ENCODE data around the gene MUSTN1.

Gene MUSTN1

DNA sequence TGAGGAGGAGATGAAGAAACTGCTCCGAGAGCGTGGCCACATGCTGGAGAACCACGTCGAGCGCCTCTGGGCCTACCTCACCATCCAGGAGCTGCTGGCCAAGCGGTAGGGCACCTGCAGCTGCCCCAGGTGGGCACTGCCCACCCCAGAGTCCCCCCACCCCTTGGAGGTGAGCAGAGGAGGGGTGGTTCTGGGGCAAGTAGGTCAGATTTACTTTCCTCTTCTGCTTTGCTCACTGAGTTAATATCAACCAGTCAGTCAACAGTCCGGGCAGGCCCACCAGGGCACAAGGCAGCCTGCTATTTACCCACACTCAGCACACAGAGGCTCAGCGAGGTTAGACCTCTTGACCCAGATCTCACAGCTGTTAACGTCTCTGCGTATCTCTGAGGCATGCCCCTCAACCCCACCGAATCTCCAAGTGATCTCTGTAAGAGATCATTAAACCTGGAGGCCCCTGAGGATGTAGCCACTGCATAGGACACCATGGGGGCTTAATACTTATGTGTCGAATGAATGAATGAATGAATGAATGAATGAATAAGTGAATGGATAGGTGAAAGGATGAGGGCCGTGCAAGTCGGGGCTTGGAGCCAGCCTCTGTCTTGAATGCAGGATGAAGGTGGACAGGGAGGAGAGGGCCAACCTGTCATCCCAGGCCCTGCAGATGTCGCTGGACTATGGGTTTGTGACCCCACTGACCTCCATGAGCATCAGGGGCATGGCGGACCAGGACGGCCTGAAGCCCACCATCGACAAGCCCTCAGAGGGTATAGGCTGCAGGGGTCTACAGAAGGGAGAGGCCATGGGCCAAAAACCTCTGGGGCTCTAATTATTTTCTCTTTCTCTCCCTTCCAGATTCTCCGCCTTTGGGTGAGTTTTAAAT lies 48.2 kb downstream of the MUSTN1 start:
- no peak for DNase-seq (ENCODE audit: low read depth in 2 of 2)

DNA sequence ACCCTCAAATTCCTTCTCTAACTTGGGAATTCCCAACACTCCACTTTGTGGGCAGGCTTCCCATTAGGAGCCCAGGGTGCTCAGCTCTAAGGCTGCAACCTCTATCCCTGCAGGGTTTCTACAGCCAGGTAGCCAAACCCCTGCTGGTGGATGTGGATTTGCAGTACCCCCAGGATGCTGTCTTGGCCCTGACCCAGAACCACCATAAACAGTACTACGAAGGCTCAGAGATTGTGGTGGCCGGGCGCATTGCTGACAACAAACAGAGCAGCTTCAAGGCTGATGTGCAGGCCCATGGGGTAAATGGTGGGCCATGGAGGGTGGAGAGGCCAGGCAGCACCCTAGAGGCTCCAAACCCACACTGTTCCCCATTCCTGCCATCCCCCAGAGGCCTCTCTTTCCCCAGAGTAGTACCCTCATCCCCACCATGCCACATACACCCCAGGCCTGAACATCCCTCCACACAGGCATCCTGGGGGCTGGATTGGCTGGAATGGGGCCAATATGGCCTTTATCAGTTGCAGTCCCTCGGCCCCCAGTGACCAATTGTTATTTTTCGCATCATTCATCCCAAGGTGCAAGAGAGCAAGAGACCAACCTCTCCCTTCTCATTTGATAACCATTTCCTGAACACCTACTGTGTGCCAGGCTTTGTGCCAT lies 49.8 kb downstream of the MUSTN1 start:
- no peak for DNase-seq (ENCODE audit: low read depth in 2 of 2)

DNA sequence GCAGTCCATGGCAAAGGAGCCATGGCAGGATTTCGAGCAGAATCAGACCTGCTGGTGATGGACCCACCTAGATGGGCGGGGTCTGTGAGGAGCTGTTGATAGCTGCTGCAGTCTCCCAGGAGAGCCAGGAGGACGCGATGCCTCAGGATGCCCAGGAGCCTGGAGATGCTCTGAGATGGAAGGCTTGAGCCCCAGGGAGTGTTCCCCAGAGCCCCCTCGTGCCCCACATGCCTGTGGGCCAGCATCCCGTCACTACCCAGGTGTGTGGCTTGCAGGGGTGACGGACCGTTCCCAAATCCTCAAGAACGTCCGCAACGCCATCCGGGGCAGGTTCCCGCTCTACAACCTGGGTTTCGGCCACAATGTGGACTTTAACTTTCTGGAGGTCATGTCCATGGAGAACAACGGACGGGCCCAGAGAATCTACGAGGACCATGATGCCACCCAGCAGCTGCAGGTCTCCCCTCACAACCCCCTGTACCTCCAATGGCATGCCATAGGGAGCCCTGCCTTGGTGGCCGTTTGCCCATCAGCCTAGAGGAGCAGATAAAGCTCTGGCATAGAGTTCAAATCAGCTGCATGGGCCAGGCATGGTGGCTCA lies 50.7 kb downstream of the MUSTN1 start:
- DNase-seq (ENCODE audit: low read depth in 2 of 2): no peak

DNA sequence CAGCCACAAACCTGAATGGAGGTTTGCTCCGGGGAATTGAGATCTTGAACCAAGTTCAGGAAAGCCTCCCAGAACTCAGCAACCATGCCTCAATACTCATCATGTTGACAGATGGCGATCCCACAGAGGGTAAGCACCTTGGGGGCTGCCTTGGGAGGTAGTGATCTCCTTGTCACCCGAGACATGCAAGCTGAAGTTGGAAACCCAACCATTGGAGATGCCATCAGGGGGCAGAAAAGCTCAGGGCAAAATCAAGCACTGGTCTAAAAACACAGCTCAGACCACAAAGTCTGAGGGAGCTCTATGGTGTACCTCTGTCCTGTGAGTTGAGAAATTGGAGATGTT lies 51.6 kb downstream of the MUSTN1 start:
- DNase-seq (ENCODE audit: low read depth in 2 of 2): no peak

Data from activated CD4-positive, alpha-beta T cell treated with anti-CD3 and anti-CD28 coated beads for 24 hours (primary cell).